NB4 (cell line): ENCODE data around the gene IL11.

Experiments used
- CTCF ChIP-seq: IDR thresholded peaks from one replicate; pipeline ENCODE4 v1.5.1; 2012; ENCODE audit warnings: low read depth, low read length
- POLR2A ChIP-seq: IDR thresholded peaks from 2 replicates; pipeline ENCODE4 v1.6.1; 2011; ENCODE audit warnings: mild to moderate bottlenecking; ENCODE audit not compliant: insufficient read length; ENCODE audit errors: extremely low read depth

- TF ChIP-seq CTCF (no peak), POLR2A (no peak)
These were observed 13.2 kb upstream of the IL11 start for GRCh38 chr19:55383279-55384130.
